SK-N-SH treated with all-trans-retinoic acid at 6 μM for 48 hours (cell line): Measurements from ENCODE around the gene ASTN2.

Experiments
- ATAC-seq: fragments of 200-7000 bp; cut with Tn5 transposase; 3 replicates; pipeline ENCODE4 v1.9.1; 2020; ENCODE audit warnings: mild to moderate bottlenecking, moderate library complexity
- ARNTL ChIP-seq: fragments of 450-650 bp; formaldehyde crosslinking; IDR thresholded peaks from 2 replicates; pipeline ENCODE4 v1.5.0; 2020; ENCODE audit warnings: low read depth, mild to moderate bottlenecking, moderate library complexity, borderline replicate concordance
- CREB5 ChIP-seq: fragments of 250-450 bp; sonication (Bioruptor Pico); IDR thresholded peaks from 2 replicates; pipeline ENCODE4 v1.5.1; 2020; ENCODE audit warnings: low read depth, mild to moderate bottlenecking, moderate library complexity
- CSDC2 ChIP-seq: fragments of 250-450 bp; sonication (Bioruptor Pico); IDR thresholded peaks from 2 replicates; pipeline ENCODE4 v1.5.0; 2020; ENCODE audit warnings: mild to moderate bottlenecking, moderate library complexity
- CSRNP3 ChIP-seq: fragments of 250-450 bp; sonication (Bioruptor Pico); IDR thresholded peaks from 2 replicates; pipeline ENCODE4 v1.5.1; 2021; ENCODE audit warnings: mild to moderate bottlenecking, moderate library complexity
- ESRRG ChIP-seq: fragments of 250-450 bp; sonication (Bioruptor Pico); IDR thresholded peaks from 2 replicates; pipeline ENCODE4 v1.6.1; 2021; ENCODE audit warnings: mild to moderate bottlenecking
- GLIS3 ChIP-seq: fragments of 250-450 bp; sonication (Bioruptor Pico); IDR thresholded peaks from 2 replicates; pipeline ENCODE4 v1.5.0; 2020; ENCODE audit warnings: mild to moderate bottlenecking, moderate library complexity
- ISL1 ChIP-seq: fragments of 250-450 bp; sonication (Bioruptor Pico); IDR thresholded peaks from 2 replicates; pipeline ENCODE4 v2.1.2; 2022; ENCODE audit warnings: mild to moderate bottlenecking, moderate library complexity
- OSR1 ChIP-seq: fragments of 250-450 bp; sonication (Bioruptor Pico); IDR thresholded peaks from 2 replicates; pipeline ENCODE4 v1.8.0; 2022; ENCODE audit warnings: moderate library complexity, mild to moderate bottlenecking, inconsistent platforms
- POU6F1 ChIP-seq: fragments of 250-450 bp; sonication (Bioruptor Pico); IDR thresholded peaks from 2 replicates; pipeline ENCODE4 v1.8.0; 2021; ENCODE audit warnings: low read depth, mild to moderate bottlenecking, moderate library complexity, borderline replicate concordance
- PPARA ChIP-seq: fragments of 250-450 bp; sonication (Bioruptor Pico); IDR thresholded peaks from 2 replicates; pipeline ENCODE4 v1.5.0; 2020; ENCODE audit warnings: mild to moderate bottlenecking, borderline replicate concordance
- RARB ChIP-seq: fragments of 250-450 bp; sonication (Bioruptor Pico); IDR thresholded peaks from 2 replicates; pipeline ENCODE4 v1.8.0; 2021; ENCODE audit warnings: mild to moderate bottlenecking, moderate library complexity
- SNAI2 ChIP-seq: fragments of 250-450 bp; sonication (Bioruptor Pico); IDR thresholded peaks from 2 replicates; pipeline ENCODE4 v1.5.0; 2020; ENCODE audit warnings: mild to moderate bottlenecking, moderate library complexity
- TCF4 ChIP-seq: fragments of 250-450 bp; sonication (Bioruptor Pico); IDR thresholded peaks from 2 replicates; pipeline ENCODE4 v1.8.0; 2021; ENCODE audit warnings: mild to moderate bottlenecking, moderate library complexity, borderline replicate concordance
- TOX ChIP-seq: fragments of 250-450 bp; sonication (Bioruptor Pico); IDR thresholded peaks from 2 replicates; pipeline ENCODE4 v1.8.0; 2021; ENCODE audit warnings: mild to moderate bottlenecking, moderate library complexity, borderline replicate concordance
- TSHZ2 ChIP-seq: fragments of 250-450 bp; sonication (Bioruptor Pico); IDR thresholded peaks from 2 replicates; pipeline ENCODE4 v1.5.0; 2020; ENCODE audit warnings: mild to moderate bottlenecking, moderate library complexity
- ZC3H10 ChIP-seq: fragments of 250-450 bp; sonication (Bioruptor Pico); IDR thresholded peaks from 2 replicates; pipeline ENCODE4 v1.5.1; 2021; ENCODE audit warnings: mild to moderate bottlenecking, moderate library complexity
- ZFP3 ChIP-seq: fragments of 250-450 bp; sonication (Bioruptor Pico); IDR thresholded peaks from 2 replicates; pipeline ENCODE4 v1.5.0; 2020; ENCODE audit warnings: mild to moderate bottlenecking, moderate library complexity
- ZFP30 ChIP-seq: fragments of 450-650 bp; formaldehyde crosslinking; IDR thresholded peaks from 2 replicates; pipeline ENCODE4 v1.5.0; 2022; ENCODE audit warnings: mild to moderate bottlenecking, moderate library complexity
- ZNF565 ChIP-seq: fragments of 450-650 bp; formaldehyde crosslinking; conservative IDR thresholded peaks from 2 replicates; pipeline ENCODE4 v1.5.0; 2020; ENCODE audit warnings: low read depth, mild to moderate bottlenecking, moderate library complexity
- ZNF70 ChIP-seq: fragments of 450-650 bp; formaldehyde crosslinking; IDR thresholded peaks from 2 replicates; pipeline ENCODE4 v1.5.0; 2020; ENCODE audit warnings: mild to moderate bottlenecking, moderate library complexity
- ZNF8 ChIP-seq: fragments of 450-650 bp; formaldehyde crosslinking; IDR thresholded peaks from 2 replicates; pipeline ENCODE4 v1.5.0; 2020; ENCODE audit warnings: mild to moderate bottlenecking, moderate library complexity

ASTN2 gene

GRCh38 chr9:117122102-117122501 lies 292.8 kb downstream of the ASTN2 start:
- TF ChIP-seq POU6F1 (CRISPR knock-in tag): no peak
- no peak for TF ChIP-seq SNAI2 (CRISPR knock-in tag)
- no peak for TF ChIP-seq ZFP30 (CRISPR knock-in tag)
- no peak for TF ChIP-seq PPARA (CRISPR knock-in tag)
- TF ChIP-seq CSRNP3 (CRISPR knock-in tag): no peak
- no peak for TF ChIP-seq GLIS3
- no peak for TF ChIP-seq CSDC2 (CRISPR knock-in tag)
- ATAC-seq: no peak

GRCh38 chr9:117121316-117121715 lies 293.5 kb downstream of the ASTN2 start:
- no peak for ATAC-seq
- TF ChIP-seq ZC3H10 (CRISPR knock-in tag) (no peak), RARB (CRISPR knock-in tag) (no peak), TSHZ2 (CRISPR knock-in tag) (no peak), ZFP30 (CRISPR knock-in tag) (no peak), ISL1 (no peak)

GRCh38 chr9:117120061-117120460 lies 294.8 kb downstream of the ASTN2 start:
- no peak for ATAC-seq
- TF ChIP-seq ZNF70 (CRISPR knock-in tag) (no peak), ZFP30 (CRISPR knock-in tag) (no peak), OSR1 (CRISPR knock-in tag) (no peak), SNAI2 (CRISPR knock-in tag) (no peak), TCF4 (no peak), GLIS3 (no peak)

GRCh38 chr9:117116084-117116483 lies 298.8 kb downstream of the ASTN2 start:
- ATAC-seq: no peak
- TF ChIP-seq ZNF565 (CRISPR knock-in tag): no peak
- TF ChIP-seq SNAI2 (CRISPR knock-in tag): no peak
- TF ChIP-seq ARNTL: no peak
- TF ChIP-seq ZFP3: no peak
- TF ChIP-seq GLIS3: no peak
- no peak for TF ChIP-seq TCF4
- no peak for TF ChIP-seq CREB5 (CRISPR knock-in tag)
- no peak for TF ChIP-seq ZNF8 (CRISPR knock-in tag)
- no peak for TF ChIP-seq TOX (CRISPR knock-in tag)
- TF ChIP-seq ESRRG (CRISPR knock-in tag): no peak
- no peak for TF ChIP-seq ZNF70 (CRISPR knock-in tag)
- no peak for TF ChIP-seq RARB (CRISPR knock-in tag)
- no peak for TF ChIP-seq TSHZ2 (CRISPR knock-in tag)
